ENCODE data around the gene FAM221B.

GRCh38 chr9:35814841-35815543 lies 13.5 kb downstream of the FAM221B start, which contains the start of gene HINT2:
- no peak for TF ChIP-seq CTCF (conservative IDR thresholded peaks at IDR 0.05 in 1 of 2, IDR thresholded peaks at IDR 0.05 in 1 of 2; ENCODE audit: extremely low read depth in 1 of 2, insufficient read depth in 1 of 2, low read depth in 1 of 2, low read length in 2 of 2)
- TF ChIP-seq EZH2 (IDR thresholded peaks at IDR 0.05; ENCODE audit: borderline replicate concordance, low read length) = no peak
